Glutamatergic neuron (in vitro differentiated cells): ENCODE measurements around the gene ADIPOR2. TPM values are rescaled to one million over a fixed set of nuclear protein-coding genes. Genes with fewer than 3 reads are reported as not detected.

Source experiments
- DNase-seq: peaks from one replicate; pipeline ENCODE4 v3.0.0; 2022
- H3K27ac Mint-ChIP-seq: one replicate; pipeline ENCODE4 v1.8.0; 2020; ENCODE audit warnings: mild to moderate bottlenecking, mixed read lengths, inconsistent platforms; ENCODE audit not compliant: unreplicated experiment
- H3K27me3 Mint-ChIP-seq: one replicate; pipeline ENCODE4 v1.8.0; 2020; ENCODE audit warnings: mild to moderate bottlenecking, moderate library complexity, mixed read lengths, inconsistent platforms; ENCODE audit not compliant: unreplicated experiment
- H3K36me3 Mint-ChIP-seq: one replicate; pipeline ENCODE4 v1.8.0; 2020; ENCODE audit warnings: mild to moderate bottlenecking, mixed read lengths, inconsistent platforms; ENCODE audit not compliant: unreplicated experiment
- H3K4me1 Mint-ChIP-seq: one replicate; pipeline ENCODE4 v1.8.0; 2020; ENCODE audit warnings: mild to moderate bottlenecking, low read depth, mixed read lengths, inconsistent platforms; ENCODE audit not compliant: unreplicated experiment
- H3K4me3 Mint-ChIP-seq: one replicate; pipeline ENCODE4 v1.8.0; 2020; ENCODE audit warnings: mild to moderate bottlenecking, mixed read lengths, inconsistent platforms; ENCODE audit not compliant: unreplicated experiment
- H3K9me3 Mint-ChIP-seq: one replicate; pipeline ENCODE4 v1.8.0; 2020; ENCODE audit warnings: mild to moderate bottlenecking, moderate library complexity, mixed read lengths, inconsistent platforms; ENCODE audit not compliant: unreplicated experiment
- CTCF ChIP-seq: fragments of 200-600 bp; sonication (generic); IDR thresholded peaks from one replicate; pipeline ENCODE4 v1.5.0; 2021; ENCODE audit not compliant: partially characterized antibody, unreplicated experiment
- total RNA-seq: library from RNA; stranded (reverse); fragmentation: NEBNext Ultra II Directional; extraction: Animal tissue kit (Norgen Biotek cat#: 25700); gene quantifications from one replicate; pipeline ENCODE4 v1.2.1, GENCODE V29; 2021; ENCODE audit not compliant: unreplicated experiment

ADIPOR2 gene
- total RNA-seq, 1 donor from 2014 or later = 43.3 TPM

DNA sequence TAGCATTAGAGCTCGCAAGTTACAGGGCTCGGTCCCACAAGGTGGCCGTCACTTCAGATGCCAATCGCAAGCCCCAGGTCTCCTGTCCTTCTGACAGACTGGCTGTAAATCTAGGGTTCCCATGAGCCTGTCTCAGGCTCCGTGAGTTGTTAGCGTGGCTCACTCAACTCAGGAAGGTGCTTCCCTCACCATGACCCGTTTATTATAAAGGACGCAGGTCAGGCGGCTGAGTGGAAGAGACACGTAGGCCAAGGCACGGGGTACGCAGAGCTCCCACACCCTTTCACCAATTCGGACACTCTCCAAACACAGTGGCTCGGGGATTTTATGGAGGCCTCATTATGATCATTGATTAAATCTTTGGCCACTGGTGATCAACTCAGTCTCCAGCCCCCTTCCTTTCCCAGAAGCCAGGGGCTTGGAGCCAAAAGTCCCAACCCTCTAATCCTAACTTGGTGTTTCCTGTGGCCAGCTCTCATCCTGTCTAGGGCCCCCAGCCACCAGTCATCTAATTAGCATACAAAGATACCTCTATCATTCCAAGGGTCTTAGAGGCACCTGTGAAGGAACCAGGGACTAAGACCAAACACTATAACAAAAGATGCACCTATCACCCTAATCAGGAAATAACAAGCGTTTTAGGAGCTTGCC lies 103.7 kb downstream of the ADIPOR2 start:
- Mint-ChIP-seq H3K4me1 (peaks cover 4% of the 10 kb centered on the region), H3K9me3 (peaks cover 5% of the 10 kb centered on the region), H3K36me3 (no peaks in the 10 kb centered on the region), H3K27me3 (peaks cover 5% of the 10 kb centered on the region), H3K27ac (no peak overlapping the region), H3K4me3 (no peak overlapping the region)
- no peak for TF ChIP-seq CTCF
- DNase-seq = no peak

DNA sequence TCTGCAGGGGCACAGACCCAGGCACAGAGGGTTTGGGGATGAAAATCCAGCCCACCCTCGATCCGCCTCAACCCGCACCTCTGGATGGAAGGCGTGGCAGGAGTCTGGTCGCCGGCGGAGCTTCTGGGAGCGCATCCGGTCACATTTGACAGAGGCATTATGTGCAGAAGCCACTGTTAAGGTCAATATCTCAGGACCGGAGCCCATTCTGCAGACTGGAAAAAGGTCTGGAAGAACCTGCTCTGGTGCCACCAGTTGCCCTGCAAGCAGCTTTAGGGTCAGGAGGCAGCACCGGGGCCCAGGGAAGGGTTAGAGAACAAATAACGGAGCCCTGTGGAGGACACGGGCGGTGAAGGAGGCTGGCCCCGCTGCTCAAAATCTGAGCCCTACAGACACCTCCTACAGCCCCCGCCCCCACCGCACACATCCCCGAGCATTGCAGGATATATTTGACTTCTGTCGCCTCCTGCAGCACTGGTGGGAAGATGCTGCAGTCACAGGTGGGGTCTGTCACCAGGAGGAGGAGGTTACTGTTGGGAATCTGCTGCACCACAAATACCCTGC lies 104.4 kb downstream of the ADIPOR2 start:
- peak overlapping the region; percentile 77 for H3K4me3 Mint-ChIP-seq
- H3K27me3 Mint-ChIP-seq = peaks cover 6% of the 10 kb centered on the region
- DNase-seq = no peak
- TF ChIP-seq CTCF = no peak
- peak overlapping the region; percentile 38 for H3K27ac Mint-ChIP-seq
- peaks cover 6% of the 10 kb centered on the region for H3K9me3 Mint-ChIP-seq
- peaks cover 4% of the 10 kb centered on the region for H3K4me1 Mint-ChIP-seq
- H3K36me3 Mint-ChIP-seq = no peaks in the 10 kb centered on the region

DNA sequence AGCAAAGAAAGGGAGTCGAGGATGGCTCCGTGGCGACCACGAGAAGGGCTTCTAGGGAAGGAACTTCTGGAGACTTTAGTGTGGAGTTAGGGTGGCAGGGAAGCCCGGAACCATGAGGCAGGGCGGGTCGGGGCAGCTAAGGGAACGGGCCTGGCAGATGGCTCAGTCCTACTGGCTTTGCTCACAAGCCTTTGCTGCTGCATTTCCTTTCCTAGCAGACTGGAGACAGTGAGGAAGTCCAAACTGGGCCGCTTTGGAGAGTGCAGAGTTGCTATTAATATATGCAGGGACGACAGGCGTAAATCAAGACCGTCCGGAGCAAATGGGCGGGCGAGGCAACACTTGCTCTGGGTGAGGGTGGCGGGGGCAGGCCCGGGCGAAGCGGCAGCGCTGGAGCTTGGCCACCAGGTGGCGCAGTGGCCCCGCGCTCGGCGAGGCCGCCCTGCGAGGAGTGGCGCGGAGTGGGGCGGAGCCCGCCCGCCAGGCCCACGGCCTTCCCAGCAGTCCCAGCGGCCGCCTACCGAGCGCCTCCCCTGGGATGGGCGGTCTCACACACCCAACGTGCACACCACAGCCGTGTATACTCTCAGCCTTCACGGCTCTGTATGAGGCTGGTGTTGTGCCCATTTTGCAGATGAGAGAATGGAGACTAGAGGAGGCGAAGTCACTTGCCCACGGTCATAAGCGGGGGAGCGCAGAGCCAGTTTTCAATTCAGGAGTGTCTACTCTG lies 105.1 kb downstream of the ADIPOR2 start:
- peaks cover 6% of the 10 kb centered on the region for H3K27me3 Mint-ChIP-seq
- H3K27ac Mint-ChIP-seq = peak overlapping the region; percentile 38
- H3K36me3 Mint-ChIP-seq = no peaks in the 10 kb centered on the region

DNA sequence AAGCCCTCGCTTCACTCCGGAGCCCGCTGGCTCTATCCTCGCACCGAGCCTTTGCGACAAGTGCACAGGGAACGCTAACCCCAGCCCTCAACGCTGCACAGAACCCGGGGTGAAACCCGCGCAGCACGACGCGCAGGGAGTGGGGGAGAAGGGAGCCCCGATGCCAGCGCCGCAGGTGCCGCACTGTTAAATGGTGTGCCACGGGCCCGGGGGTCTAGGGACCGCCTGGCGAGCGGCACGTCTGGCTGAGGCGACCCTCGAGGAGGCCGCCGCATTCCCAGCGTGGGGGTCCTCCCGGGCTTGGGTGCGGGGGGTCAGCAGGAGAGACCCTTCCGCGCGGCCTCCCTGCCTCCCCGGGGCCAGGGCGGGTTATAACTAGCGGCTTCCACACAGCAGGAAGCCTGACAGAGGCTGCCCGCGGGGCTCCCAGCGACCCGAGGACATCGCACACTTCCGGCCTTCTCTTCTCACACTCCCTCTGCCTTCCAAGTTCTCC lies 105.7 kb downstream of the ADIPOR2 start:
- H3K27me3 Mint-ChIP-seq = peaks cover 6% of the 10 kb centered on the region
- peak; percentile 38 for DNase-seq
- TF ChIP-seq CTCF = no peak
- H3K4me3 Mint-ChIP-seq = no peak overlapping the region
- H3K27ac Mint-ChIP-seq = no peak overlapping the region
- H3K36me3 Mint-ChIP-seq = no peaks in the 10 kb centered on the region
- H3K9me3 Mint-ChIP-seq = peaks cover 7% of the 10 kb centered on the region
- H3K4me1 Mint-ChIP-seq = peaks cover 12% of the 10 kb centered on the region

More for the DNA sequence above, 105.1 kb downstream of the ADIPOR2 start:
- H3K4me3 Mint-ChIP-seq = peak overlapping the region; percentile 77
- H3K9me3 Mint-ChIP-seq = peaks cover 6% of the 10 kb centered on the region
- peaks cover 8% of the 10 kb centered on the region for H3K4me1 Mint-ChIP-seq
- peak; percentile 86 for DNase-seq
- TF ChIP-seq CTCF = peak; percentile 99
